Panc1 (cell line): ENCODE results near the gene ITGB1. TPM values are rescaled to one million over a fixed set of nuclear protein-coding genes. Genes with fewer than 3 reads are reported as not detected.
A peak's percentile ranks its signal among the peaks of the same experiment; 100 is the strongest.

ENCODE experiments used
- ATAC-seq: fragments of 200-7000 bp; cut with Tn5 transposase; 2 replicates; pipeline ENCODE4 v1.9.1; 2020; ENCODE audit warnings: mild to moderate bottlenecking, moderate library complexity
- BruUV-seq: library from RNA; stranded (reverse); fragments of 400-500 nt; replicated peaks from 2 replicates; lab custom pipeline; 2021; lab: Mats Ljungman, UMichigan
- CTCF ChIA-PET: fragments of 300-600 bp; sonication (Branson Sonifier 250); formaldehyde crosslinking; loops from one replicate; lab custom pipeline; 2022; ENCODE audit warnings: antibody characterized with exemption; lab: Charles Lee
- POLR2A ChIA-PET: fragments of 300-600 bp; sonication (Branson Sonifier 250); formaldehyde crosslinking; loops from one replicate; lab custom pipeline; 2022; ENCODE audit warnings: antibody characterized with exemption; lab: Charles Lee
- DNase-seq: peaks from one replicate; pipeline ENCODE4 v3.0.0-alpha.2; 2010; ENCODE audit warnings: low read depth, low spot score
- H3K27ac ChIP-seq: 2 replicates; pipeline ENCODE4 v1.5.1; 2011; ENCODE audit warnings: mild to moderate bottlenecking, low read length, inconsistent platforms
- H3K27me3 ChIP-seq: fragments of 200-500 bp; sonication (Bioruptor generic); 2 replicates; pipeline ENCODE4 v1.6.0; 2014; ENCODE audit warnings: low read length, inconsistent platforms; ENCODE audit not compliant: control insufficient read depth, insufficient read depth
- H3K36me3 ChIP-seq: fragments of 200-500 bp; sonication (Bioruptor generic); 2 replicates; pipeline ENCODE4 v1.5.1; 2014; ENCODE audit warnings: inconsistent platforms, mild to moderate bottlenecking, low read length, moderate library complexity; ENCODE audit not compliant: control insufficient read depth, insufficient read depth
- H3K4me1 ChIP-seq: 2 replicates; pipeline ENCODE4 v1.5.1; 2011; ENCODE audit warnings: inconsistent platforms, mild to moderate bottlenecking, low read length, moderate library complexity; ENCODE audit not compliant: control insufficient read depth, insufficient read depth
- H3K4me3 ChIP-seq, 2 experiments: 2 replicates each; pipeline ENCODE4 v1.5.1; 2011 to 2012; ENCODE audit warnings: low read depth in 2 of 2, low read length in 2 of 2, mild to moderate bottlenecking in 2 of 2, inconsistent platforms in 1 of 2, moderate library complexity in 1 of 2
- H3K9me3 ChIP-seq: fragments of 200-500 bp; sonication (Bioruptor generic); 2 replicates; pipeline ENCODE4 v1.5.1; 2014; ENCODE audit warnings: low read depth, mild to moderate bottlenecking, inconsistent platforms, low read length, moderate library complexity; ENCODE audit not compliant: control insufficient read depth, insufficient read depth
- POLR2AphosphoS5 ChIP-seq: IDR thresholded peaks from 2 replicates; pipeline ENCODE4 v1.6.1; 2012; ENCODE audit warnings: mild to moderate bottlenecking, low read depth, low read length, moderate library complexity
- SIN3A ChIP-seq: IDR thresholded peaks from 2 replicates; pipeline ENCODE4 v1.6.1; 2012; ENCODE audit warnings: low read depth, mild to moderate bottlenecking, low read length, moderate library complexity, borderline replicate concordance; ENCODE audit not compliant: insufficient read depth
- TCF7L2 ChIP-seq: IDR thresholded peaks from 2 replicates; pipeline ENCODE4 v1.6.1; 2011; ENCODE audit warnings: mild to moderate bottlenecking, low read depth, low read length, inconsistent platforms
- in situ Hi-C: cut with HindIII; loops from 2 replicates; pipeline ENCODE4 v1.10.0; 2016; ENCODE audit warnings: low sequenced_read_pairs, low pct_unique_long_range_greater_than_20kb
- intact Hi-C: fragments of 100-400 bp; cut with micrococcal nuclease; formaldehyde crosslinking; loops from one replicate; pipeline ENCODE4 v1.10.0; 2022; ENCODE audit not compliant: unreplicated experiment
- total RNA-seq: library from RNA; stranded (reverse); gene quantifications from one replicate; pipeline ENCODE4 v1.2.1, GENCODE V29; 2021; ENCODE audit not compliant: unreplicated experiment
- TF ChIP-seq, protein P1 (sequence below): fragments of 450-650 bp; IDR thresholded peaks from 2 replicates; pipeline ENCODE4 v1.5.1; 2017; ENCODE audit warnings: mild to moderate bottlenecking
- TF ChIP-seq, protein P2 (sequence below), 2 experiments: IDR thresholded peaks; 2 replicates each; pipeline ENCODE4 v1.6.1; 2011 to 2012; ENCODE audit warnings: low read depth in 2 of 2, control low read depth in 1 of 2, low read length in 1 of 2, mild to moderate bottlenecking in 1 of 2, moderate library complexity in 1 of 2; ENCODE audit not compliant: insufficient read depth in 1 of 2

ITGB1 gene
- total RNA-seq, 1 experiment from 2014 or later, result 803 TPM

DNA sequence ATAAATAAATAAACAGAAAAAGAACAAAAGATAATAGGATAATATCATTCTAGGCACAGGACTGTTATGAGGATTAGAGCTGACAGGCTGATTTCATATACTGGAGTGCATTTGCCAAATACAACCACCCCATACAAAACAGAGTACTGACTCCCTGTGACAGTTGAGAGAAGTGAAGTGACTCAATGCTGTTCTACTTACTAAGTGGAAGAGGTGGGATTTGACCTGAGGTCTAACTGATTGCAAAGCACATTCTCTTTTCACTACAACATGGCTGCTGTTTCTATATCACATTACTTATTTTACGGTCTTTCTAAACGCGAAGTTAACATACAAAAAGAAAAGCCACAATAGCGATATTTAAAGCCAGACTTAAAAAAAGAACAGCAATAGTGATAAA is 51.4 kb downstream of the ITGB1 start:
- no peaks in the 10 kb centered on the region for H3K27me3 ChIP-seq
- in situ Hi-C loops, result no loop called here
- ChIA-PET CTCF (no interaction called here), POLR2A (no interaction called here)
- intact Hi-C loops, result no loop called here
- H3K4me1 ChIP-seq, result no peaks in the 10 kb centered on the region; the same call in 1 of the 2 replicates
- H3K36me3 ChIP-seq, result peaks cover 52% of the 10 kb centered on the region
- BruUV-seq, result no TSS peak
- TF ChIP-seq, protein P1, sequence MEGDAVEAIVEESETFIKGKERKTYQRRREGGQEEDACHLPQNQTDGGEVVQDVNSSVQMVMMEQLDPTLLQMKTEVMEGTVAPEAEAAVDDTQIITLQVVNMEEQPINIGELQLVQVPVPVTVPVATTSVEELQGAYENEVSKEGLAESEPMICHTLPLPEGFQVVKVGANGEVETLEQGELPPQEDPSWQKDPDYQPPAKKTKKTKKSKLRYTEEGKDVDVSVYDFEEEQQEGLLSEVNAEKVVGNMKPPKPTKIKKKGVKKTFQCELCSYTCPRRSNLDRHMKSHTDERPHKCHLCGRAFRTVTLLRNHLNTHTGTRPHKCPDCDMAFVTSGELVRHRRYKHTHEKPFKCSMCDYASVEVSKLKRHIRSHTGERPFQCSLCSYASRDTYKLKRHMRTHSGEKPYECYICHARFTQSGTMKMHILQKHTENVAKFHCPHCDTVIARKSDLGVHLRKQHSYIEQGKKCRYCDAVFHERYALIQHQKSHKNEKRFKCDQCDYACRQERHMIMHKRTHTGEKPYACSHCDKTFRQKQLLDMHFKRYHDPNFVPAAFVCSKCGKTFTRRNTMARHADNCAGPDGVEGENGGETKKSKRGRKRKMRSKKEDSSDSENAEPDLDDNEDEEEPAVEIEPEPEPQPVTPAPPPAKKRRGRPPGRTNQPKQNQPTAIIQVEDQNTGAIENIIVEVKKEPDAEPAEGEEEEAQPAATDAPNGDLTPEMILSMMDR, result no peak
- TF ChIP-seq SIN3A, result no peak
- no peak for TF ChIP-seq POLR2AphosphoS5
- TF ChIP-seq, protein P2, sequence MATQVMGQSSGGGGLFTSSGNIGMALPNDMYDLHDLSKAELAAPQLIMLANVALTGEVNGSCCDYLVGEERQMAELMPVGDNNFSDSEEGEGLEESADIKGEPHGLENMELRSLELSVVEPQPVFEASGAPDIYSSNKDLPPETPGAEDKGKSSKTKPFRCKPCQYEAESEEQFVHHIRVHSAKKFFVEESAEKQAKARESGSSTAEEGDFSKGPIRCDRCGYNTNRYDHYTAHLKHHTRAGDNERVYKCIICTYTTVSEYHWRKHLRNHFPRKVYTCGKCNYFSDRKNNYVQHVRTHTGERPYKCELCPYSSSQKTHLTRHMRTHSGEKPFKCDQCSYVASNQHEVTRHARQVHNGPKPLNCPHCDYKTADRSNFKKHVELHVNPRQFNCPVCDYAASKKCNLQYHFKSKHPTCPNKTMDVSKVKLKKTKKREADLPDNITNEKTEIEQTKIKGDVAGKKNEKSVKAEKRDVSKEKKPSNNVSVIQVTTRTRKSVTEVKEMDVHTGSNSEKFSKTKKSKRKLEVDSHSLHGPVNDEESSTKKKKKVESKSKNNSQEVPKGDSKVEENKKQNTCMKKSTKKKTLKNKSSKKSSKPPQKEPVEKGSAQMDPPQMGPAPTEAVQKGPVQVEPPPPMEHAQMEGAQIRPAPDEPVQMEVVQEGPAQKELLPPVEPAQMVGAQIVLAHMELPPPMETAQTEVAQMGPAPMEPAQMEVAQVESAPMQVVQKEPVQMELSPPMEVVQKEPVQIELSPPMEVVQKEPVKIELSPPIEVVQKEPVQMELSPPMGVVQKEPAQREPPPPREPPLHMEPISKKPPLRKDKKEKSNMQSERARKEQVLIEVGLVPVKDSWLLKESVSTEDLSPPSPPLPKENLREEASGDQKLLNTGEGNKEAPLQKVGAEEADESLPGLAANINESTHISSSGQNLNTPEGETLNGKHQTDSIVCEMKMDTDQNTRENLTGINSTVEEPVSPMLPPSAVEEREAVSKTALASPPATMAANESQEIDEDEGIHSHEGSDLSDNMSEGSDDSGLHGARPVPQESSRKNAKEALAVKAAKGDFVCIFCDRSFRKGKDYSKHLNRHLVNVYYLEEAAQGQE (IDR thresholded peaks at IDR 0.05; ENCODE audit: insufficient read depth in 1 of 2, low read depth in 2 of 2, low read length in 1 of 2), result no peak
- TF ChIP-seq TCF7L2, result no peak
- peak; percentile 52; the same call in 1 of the 2 replicates for ATAC-seq
- H3K9me3 ChIP-seq, result no peaks in the 10 kb centered on the region
- DNase-seq, result no peak
- H3K27ac ChIP-seq, result peak overlapping the region; percentile 52
- no peak overlapping the region for H3K4me3 ChIP-seq

DNA sequence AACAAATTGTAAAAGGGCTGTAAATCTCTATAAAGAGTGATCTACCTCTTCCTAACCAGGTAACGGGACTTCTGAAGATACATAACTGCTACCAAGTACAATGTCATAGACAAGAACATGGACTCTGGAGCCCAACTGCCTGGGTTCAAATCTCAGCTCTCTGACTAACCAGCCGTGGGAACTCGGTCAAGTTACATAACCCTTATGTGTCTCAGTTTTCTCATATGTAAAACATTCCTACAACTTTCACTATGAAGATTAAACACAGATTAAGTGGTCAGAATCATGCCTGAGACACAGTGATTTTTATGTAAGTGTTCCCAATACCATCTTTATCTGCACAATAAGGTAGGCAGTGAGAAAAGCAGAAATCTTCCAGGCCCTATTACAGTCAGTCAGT is 52.6 kb downstream of the ITGB1 start:
- ChIA-PET POLR2A (no interaction called here), CTCF (no interaction called here)
- DNase-seq (no peak), ATAC-seq (no peak)
- Histone ChIP-seq H3K27ac (peak overlapping the region; percentile 23; the same call in 1 of the 2 replicates), H3K4me1 (no peaks in the 10 kb centered on the region; the same call in 1 of the 2 replicates), H3K27me3 (no peaks in the 10 kb centered on the region), H3K9me3 (no peaks in the 10 kb centered on the region), H3K4me3 (no peak overlapping the region), H3K36me3 (peaks cover 50% of the 10 kb centered on the region)
- TF ChIP-seq, protein P2 (IDR thresholded peaks at IDR 0.05; ENCODE audit: insufficient read depth in 1 of 2, low read depth in 2 of 2, low read length in 1 of 2), result no peak
- TF ChIP-seq TCF7L2 (no peak), SIN3A (no peak), POLR2AphosphoS5 (no peak)
- TF ChIP-seq, protein P1, result no peak
- BruUV-seq, result no TSS peak
- intact Hi-C loops, result no loop called here
- in situ Hi-C loops, result no loop called here
